Left ventricle myocardium inferior (tissue), 1 donor: Measurements from ENCODE around the gene RELA. TPM values are rescaled to one million over a fixed set of nuclear protein-coding genes. Genes with fewer than 3 reads are reported as not detected.
A peak's percentile ranks its signal among the peaks of the same experiment; 100 is the strongest.

Experiments used
- DNase-seq: peaks from one replicate; pipeline ENCODE4 v3.0.0-alpha.2; 2020
- H3K27ac ChIP-seq: fragments of 200-600 bp; replicated peaks from 2 replicates; pipeline ENCODE4 v1.8.0; 2021
- H3K27me3 ChIP-seq: fragments of 200-600 bp; 2 replicates; pipeline ENCODE4 v1.8.0; 2021; ENCODE audit warnings: low read depth
- H3K36me3 ChIP-seq: fragments of 200-600 bp; 2 replicates; pipeline ENCODE4 v1.8.0; 2021
- H3K4me1 ChIP-seq: fragments of 200-600 bp; 2 replicates; pipeline ENCODE4 v1.8.0; 2021
- H3K4me3 ChIP-seq: fragments of 200-600 bp; 2 replicates; pipeline ENCODE4 v1.8.0; 2021; ENCODE audit warnings: mild to moderate bottlenecking, moderate library complexity
- H3K9me3 ChIP-seq: fragments of 200-600 bp; replicated peaks from 2 replicates; pipeline ENCODE4 v1.8.0; 2021
- CTCF ChIP-seq: fragments of 200-600 bp; IDR thresholded peaks from 2 replicates; pipeline ENCODE4 v1.8.0; 2021; ENCODE audit warnings: antibody characterized with exemption, mild to moderate bottlenecking, borderline replicate concordance
- intact Hi-C: fragments of 100-400 bp; cut with micrococcal nuclease; formaldehyde crosslinking; loops from one replicate; pipeline ENCODE4 v1.11.0; 2022
- microRNA-seq: library from miRNA; unstranded; fragments of <30 nt; microRNA quantifications from one replicate; pipeline ENCODE4 v1.2.0, GENCODE V29; 2020
- total RNA-seq: library from RNA; stranded (reverse); fragmentation: NEBNext Ultra II Directional; extraction: Animal tissue kit (Norgen Biotek cat#: 25700); gene quantifications from one replicate; pipeline ENCODE4 v1.2.1, GENCODE V29; 2021
- donor health status: DM: no; HTN: yes; CAD: no; lungs with severe emphysema.

Gene RELA
- total RNA-seq, 1 donor from 2014 or later = 33.8 TPM

DNA sequence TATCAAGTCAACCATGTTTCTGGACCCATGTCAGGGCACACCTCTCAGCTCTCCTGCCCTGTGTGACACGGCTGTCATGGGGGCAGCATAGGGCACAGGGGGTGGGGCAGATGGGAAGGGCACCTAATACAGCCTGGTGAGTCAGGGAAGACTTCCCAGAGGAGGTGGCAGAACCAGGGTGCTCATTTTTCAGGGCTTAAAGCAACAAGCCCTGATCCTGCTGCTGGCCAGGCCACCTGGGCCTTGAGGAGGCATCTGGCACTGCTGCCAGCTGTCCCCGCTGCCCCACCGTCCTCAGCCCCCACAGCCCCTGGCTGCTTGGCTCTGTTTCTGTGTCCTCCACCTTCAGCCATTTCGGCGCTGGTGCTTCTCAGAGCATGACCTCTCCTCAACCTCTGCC lies 53.1 kb downstream of the RELA start:
- no peak for DNase-seq
- H3K9me3 ChIP-seq = no peaks in the 10 kb centered on the region
- H3K36me3 ChIP-seq = peaks cover 72% of the 10 kb centered on the region
- TF ChIP-seq CTCF = no peak
- H3K4me1 ChIP-seq = peaks cover 85% of the 10 kb centered on the region
- H3K27me3 ChIP-seq = no peaks in the 10 kb centered on the region
- intact Hi-C loops = no loop called here
- H3K27ac ChIP-seq = peak overlapping the region; percentile 94
- H3K4me3 ChIP-seq = peak overlapping the region; percentile 93

DNA sequence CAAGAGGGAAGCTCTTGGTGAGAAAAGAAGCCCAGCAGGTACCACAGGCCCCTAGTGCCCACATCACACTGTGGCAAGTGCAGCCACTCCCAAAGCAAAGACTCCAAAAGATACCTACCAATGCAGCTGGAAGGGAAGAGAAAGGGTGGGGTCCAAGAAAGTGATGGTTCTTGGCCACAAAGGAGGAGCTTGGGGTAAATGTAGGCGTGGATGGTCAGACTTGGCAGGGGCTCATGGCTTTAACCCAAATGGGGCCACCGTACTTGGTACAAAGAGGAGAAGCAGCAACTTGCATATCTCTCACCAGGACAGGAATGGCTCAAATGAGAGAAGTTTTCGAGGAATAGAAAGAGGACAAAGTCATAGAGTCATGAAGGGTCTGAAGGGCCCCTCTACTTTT lies 53.5 kb downstream of the RELA start:
- TF ChIP-seq CTCF = no peak
- Histone ChIP-seq H3K27me3 (no peaks in the 10 kb centered on the region), H3K4me1 (peaks cover 82% of the 10 kb centered on the region), H3K9me3 (no peaks in the 10 kb centered on the region), H3K4me3 (peak overlapping the region; percentile 93), H3K27ac (peak overlapping the region; percentile 94), H3K36me3 (peaks cover 76% of the 10 kb centered on the region)
- DNase-seq = no peak
- intact Hi-C loops = no loop called here

- intact Hi-C loops = no loop called here
- peaks cover 87% of the 10 kb centered on the region for H3K36me3 ChIP-seq
- peak overlapping the region; percentile 94 for H3K27ac ChIP-seq
- H3K27me3 ChIP-seq = no peaks in the 10 kb centered on the region
- no peaks in the 10 kb centered on the region for H3K9me3 ChIP-seq
- peaks cover 76% of the 10 kb centered on the region for H3K4me1 ChIP-seq
- DNase-seq = no peak
- H3K4me3 ChIP-seq = peak overlapping the region; percentile 61
- no peak for TF ChIP-seq CTCF
Measured at GRCh38 chr11:65607614-65608426, 54.9 kb downstream of the RELA start.

- Histone ChIP-seq H3K27me3 (no peaks in the 10 kb centered on the region), H3K4me3 (peak overlapping the region; percentile 61), H3K36me3 (peaks cover 82% of the 10 kb centered on the region), H3K4me1 (peaks cover 70% of the 10 kb centered on the region), H3K9me3 (no peaks in the 10 kb centered on the region), H3K27ac (peak overlapping the region; percentile 94)
- intact Hi-C loops = no loop called here
- TF ChIP-seq CTCF = no peak
- peak; percentile 93 for DNase-seq
Measured at GRCh38 chr11:65606876-65607613, 55.7 kb downstream of the RELA start.

- DNase-seq = no peak
- no peaks in the 10 kb centered on the region for H3K9me3 ChIP-seq
- peaks cover 42% of the 10 kb centered on the region for H3K4me1 ChIP-seq
- no peak overlapping the region for H3K27ac ChIP-seq
- no peaks in the 10 kb centered on the region for H3K27me3 ChIP-seq
- TF ChIP-seq CTCF = no peak
- intact Hi-C loops = no loop called here
- no peak overlapping the region for H3K4me3 ChIP-seq
- peaks cover 77% of the 10 kb centered on the region for H3K36me3 ChIP-seq
Measured at GRCh38 chr11:65604258-65604657, 58.5 kb downstream of the RELA start.

Small RNA genes within 50 kb of the gene (microRNA-seq; reads per million reads assigned to microRNA genes)
- gene MIR4489 (not detected), gene MIR4690 (not detected)

Other genes starting within 250 kb of the RELA start
- gene NEAT1, start 240.1 kb downstream of the RELA start, total RNA-seq = 405 TPM
- 6,576 TPM for gene MALAT1, start 163.9 kb downstream of the RELA start, total RNA-seq
- 60.2 TPM for gene SCYL1, start 137.8 kb downstream of the RELA start, total RNA-seq
- 80.3 TPM for gene LTBP3, start 104.6 kb downstream of the RELA start, total RNA-seq
- gene ZNRD2, start 92.4 kb downstream of the RELA start, total RNA-seq = 21.1 TPM
- gene FAM89B, start 90.4 kb downstream of the RELA start, total RNA-seq = 40.9 TPM
- 69.5 TPM for gene EHBP1L1, start 86.9 kb downstream of the RELA start, total RNA-seq
- gene KCNK7, start 67.1 kb downstream of the RELA start, total RNA-seq = 0.85 TPM
- 32.4 TPM for gene MAP3K11, start 48.7 kb downstream of the RELA start, total RNA-seq
- gene PCNX3, start 47.1 kb downstream of the RELA start, total RNA-seq = 11.9 TPM
- 21.0 TPM for gene SIPA1, start 24.8 kb downstream of the RELA start, total RNA-seq
- gene KAT5, start 49.3 kb upstream of the RELA start, total RNA-seq = 47.0 TPM
- 39.7 TPM for gene RNASEH2C, start 57.9 kb upstream of the RELA start, total RNA-seq
- gene AP5B1, start 118.1 kb upstream of the RELA start, total RNA-seq = 5.4 TPM
- gene OVOL1, start 124.1 kb upstream of the RELA start, total RNA-seq = not detected
- not detected for gene SNX32, start 171.0 kb upstream of the RELA start, total RNA-seq
- gene CFL1, start 195.3 kb upstream of the RELA start, total RNA-seq = 299 TPM
- 31.5 TPM for gene MUS81, start 197.5 kb upstream of the RELA start, total RNA-seq
- 85.1 TPM for gene EFEMP2, start 209.9 kb upstream of the RELA start, total RNA-seq
- 0.49 TPM for gene CTSW, start 216.9 kb upstream of the RELA start, total RNA-seq
- gene FIBP, start 225.6 kb upstream of the RELA start, total RNA-seq = 42.2 TPM
- 32.7 TPM for gene CCDC85B, start 227.8 kb upstream of the RELA start, total RNA-seq
- gene FOSL1, start 237.5 kb upstream of the RELA start, total RNA-seq = 0.47 TPM